LNCaP clone FGC (cell line): ENCODE data around the gene CYTH2.

ENCODE experiments used
- DNase-seq: peaks from one replicate; pipeline ENCODE4 v3.0.0-alpha.2; 2011; ENCODE audit warnings: low read depth
- H3K4me3 ChIP-seq: 2 replicates; pipeline ENCODE4 v1.5.1; 2011; ENCODE audit warnings: mild to moderate bottlenecking, low read depth, low read length, control low read depth
- TF ChIP-seq, protein P1 (sequence below): IDR thresholded peaks from 2 replicates; pipeline ENCODE4 v1.5.1; 2012; ENCODE audit warnings: mild to moderate bottlenecking; ENCODE audit not compliant: control insufficient read depth, insufficient read depth; ENCODE audit errors: extremely low read depth

Gene CYTH2

GRCh38 chr19:48500830-48501493 lies 31.8 kb downstream of the CYTH2 start:
- TF ChIP-seq, protein P1, sequence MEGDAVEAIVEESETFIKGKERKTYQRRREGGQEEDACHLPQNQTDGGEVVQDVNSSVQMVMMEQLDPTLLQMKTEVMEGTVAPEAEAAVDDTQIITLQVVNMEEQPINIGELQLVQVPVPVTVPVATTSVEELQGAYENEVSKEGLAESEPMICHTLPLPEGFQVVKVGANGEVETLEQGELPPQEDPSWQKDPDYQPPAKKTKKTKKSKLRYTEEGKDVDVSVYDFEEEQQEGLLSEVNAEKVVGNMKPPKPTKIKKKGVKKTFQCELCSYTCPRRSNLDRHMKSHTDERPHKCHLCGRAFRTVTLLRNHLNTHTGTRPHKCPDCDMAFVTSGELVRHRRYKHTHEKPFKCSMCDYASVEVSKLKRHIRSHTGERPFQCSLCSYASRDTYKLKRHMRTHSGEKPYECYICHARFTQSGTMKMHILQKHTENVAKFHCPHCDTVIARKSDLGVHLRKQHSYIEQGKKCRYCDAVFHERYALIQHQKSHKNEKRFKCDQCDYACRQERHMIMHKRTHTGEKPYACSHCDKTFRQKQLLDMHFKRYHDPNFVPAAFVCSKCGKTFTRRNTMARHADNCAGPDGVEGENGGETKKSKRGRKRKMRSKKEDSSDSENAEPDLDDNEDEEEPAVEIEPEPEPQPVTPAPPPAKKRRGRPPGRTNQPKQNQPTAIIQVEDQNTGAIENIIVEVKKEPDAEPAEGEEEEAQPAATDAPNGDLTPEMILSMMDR: no peak
- peak overlapping the region; percentile 66 for H3K4me3 ChIP-seq
- no peak for DNase-seq

DNA sequence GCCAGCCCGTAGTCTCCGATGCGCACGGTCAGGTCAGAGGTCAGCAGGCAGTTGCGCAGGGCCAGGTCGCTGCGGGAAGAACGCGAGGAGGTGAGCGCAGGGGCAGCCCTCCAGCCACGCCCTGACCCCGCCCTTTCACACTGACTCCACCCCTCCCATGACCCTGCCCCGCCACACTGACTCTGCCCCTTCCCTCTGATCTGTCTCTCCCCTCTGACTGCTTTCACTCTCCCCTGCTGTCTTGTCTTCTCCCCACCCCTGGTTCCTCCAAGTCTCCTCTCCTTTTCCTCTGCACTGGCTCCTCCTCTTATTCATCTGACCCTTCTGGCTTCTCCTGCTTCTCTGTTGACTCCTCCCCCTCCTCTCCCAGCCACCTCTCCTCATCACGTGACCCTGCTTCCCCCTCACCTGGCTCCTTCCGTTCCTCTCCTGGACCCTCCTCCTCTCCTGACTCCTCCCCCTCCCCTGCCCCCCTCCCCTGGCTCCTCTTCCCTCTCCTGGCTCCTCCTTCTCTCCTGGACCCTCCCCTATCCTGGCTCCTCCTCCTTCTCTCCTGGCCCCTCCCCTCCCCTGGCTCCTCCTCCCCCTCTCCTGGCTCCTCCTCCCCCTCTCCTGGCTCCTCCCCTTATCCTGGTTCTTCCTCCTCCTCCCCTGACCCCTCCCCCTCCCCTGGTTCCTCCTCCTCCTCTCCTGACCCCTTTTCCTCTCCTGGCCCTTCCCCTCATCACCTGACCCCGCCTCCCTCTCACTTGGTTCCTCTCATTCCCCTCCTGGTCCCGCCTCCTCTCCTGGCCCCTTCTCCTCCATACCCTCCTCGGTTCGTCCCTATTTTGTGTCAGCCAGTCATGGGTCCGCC lies 32.6 kb downstream of the CYTH2 start:
- DNase-seq: peak; percentile 91
- H3K4me3 ChIP-seq: peak overlapping the region; percentile 66
- TF ChIP-seq, protein P1: no peak

DNA sequence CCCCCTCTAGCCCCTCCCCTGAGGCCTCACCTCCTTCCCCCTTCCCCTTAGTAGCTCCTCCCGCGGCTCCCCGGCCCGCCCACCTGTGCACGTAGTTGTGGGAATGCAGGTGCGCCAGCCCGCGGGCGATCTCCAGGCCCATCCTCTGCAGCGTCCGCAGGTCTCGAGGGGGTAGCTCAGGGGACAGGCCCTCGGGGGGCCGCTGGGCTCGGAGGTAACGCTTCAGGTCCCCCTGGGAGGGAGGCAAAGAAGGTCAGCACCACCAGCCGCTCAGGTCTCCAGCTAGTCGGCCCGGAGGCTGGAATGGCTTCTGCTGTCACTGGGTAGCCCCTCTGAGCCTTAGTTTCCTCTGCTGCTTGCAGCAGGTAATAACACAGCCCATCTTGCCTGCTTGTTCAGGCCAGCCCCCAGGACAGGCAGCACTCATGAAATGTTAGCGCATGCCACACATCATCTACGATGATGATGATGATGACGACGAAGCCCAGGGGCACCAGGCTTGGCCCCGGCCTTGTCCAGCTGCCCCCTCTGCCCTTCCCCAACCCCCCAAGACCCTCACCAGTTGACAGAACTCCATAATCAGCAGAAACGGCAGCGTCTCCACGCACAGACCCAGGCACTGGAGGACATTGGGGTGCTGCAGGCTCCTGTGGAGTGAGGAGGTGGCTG lies 33.3 kb downstream of the CYTH2 start:
- TF ChIP-seq, protein P1: no peak
- no peak for DNase-seq
- H3K4me3 ChIP-seq: peak overlapping the region; percentile 49

- no peak overlapping the region for H3K4me3 ChIP-seq
- no peak for DNase-seq
- TF ChIP-seq, protein P1: 0 out of 2 replicates have a peak, but pooled peaks have one; percentile 32
Measured at GRCh38 chr19:48506138-48506733, 37.1 kb downstream of the CYTH2 start.

- DNase-seq: no peak
- H3K4me3 ChIP-seq: no peak overlapping the region
- TF ChIP-seq, protein P1: no peak
Measured at GRCh38 chr19:48507911-48508439, 38.8 kb downstream of the CYTH2 start.

DNA sequence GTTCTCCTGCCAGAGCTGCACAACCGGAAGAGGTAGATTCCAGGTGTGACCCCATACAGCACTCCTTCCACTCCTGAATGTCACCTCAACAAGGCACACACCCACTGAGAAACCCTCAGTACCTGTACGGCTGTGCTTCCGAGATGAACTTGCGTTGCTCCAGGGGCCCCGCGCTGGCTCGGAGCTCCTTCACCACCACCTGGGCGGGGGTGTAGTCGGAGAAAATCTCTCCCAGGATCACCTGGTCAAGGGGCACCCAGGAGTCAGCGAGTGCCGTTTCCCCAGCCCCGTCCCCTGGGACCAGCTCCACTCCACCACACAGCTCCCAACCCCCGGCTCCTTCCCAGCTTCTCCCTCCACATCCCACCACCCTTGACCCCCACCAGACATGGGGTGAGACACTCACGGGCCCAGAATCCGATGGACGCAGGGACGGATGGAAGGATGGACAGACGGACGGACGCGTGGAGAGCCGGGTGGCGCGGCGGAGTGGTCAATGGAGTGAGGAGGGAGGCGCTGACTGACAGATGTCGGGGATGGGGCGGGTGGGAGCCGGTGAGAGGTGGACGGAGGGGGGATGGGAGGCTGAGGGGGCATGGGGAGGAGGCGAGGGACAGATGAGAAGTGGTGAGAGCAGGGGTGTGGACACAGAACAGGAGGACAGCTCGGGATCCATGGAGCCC lies 39.7 kb downstream of the CYTH2 start:
- TF ChIP-seq, protein P1: no peak
- DNase-seq: no peak
- no peak overlapping the region for H3K4me3 ChIP-seq
